SK-N-SH treated with all-trans-retinoic acid at 6 μM for 48 hours (cell line): ENCODE results near the gene YLPM1.

Experiments used
- ATAC-seq: fragments of 200-7000 bp; cut with Tn5 transposase; 3 replicates; pipeline ENCODE4 v1.9.1; 2020; ENCODE audit warnings: mild to moderate bottlenecking, moderate library complexity
- BACH2 ChIP-seq: fragments of 250-450 bp; sonication (Bioruptor Pico); IDR thresholded peaks from 2 replicates; pipeline ENCODE4 v1.9.0; 2021; ENCODE audit warnings: mild to moderate bottlenecking, borderline replicate concordance
- ESRRG ChIP-seq: fragments of 250-450 bp; sonication (Bioruptor Pico); IDR thresholded peaks from 2 replicates; pipeline ENCODE4 v1.6.1; 2021; ENCODE audit warnings: mild to moderate bottlenecking
- ISL1 ChIP-seq: fragments of 250-450 bp; sonication (Bioruptor Pico); IDR thresholded peaks from 2 replicates; pipeline ENCODE4 v2.1.2; 2022; ENCODE audit warnings: mild to moderate bottlenecking, moderate library complexity
- RARB ChIP-seq: fragments of 250-450 bp; sonication (Bioruptor Pico); IDR thresholded peaks from 2 replicates; pipeline ENCODE4 v1.8.0; 2021; ENCODE audit warnings: mild to moderate bottlenecking, moderate library complexity
- TCF4 ChIP-seq: fragments of 250-450 bp; sonication (Bioruptor Pico); IDR thresholded peaks from 2 replicates; pipeline ENCODE4 v1.8.0; 2021; ENCODE audit warnings: mild to moderate bottlenecking, moderate library complexity, borderline replicate concordance
- TOX ChIP-seq: fragments of 250-450 bp; sonication (Bioruptor Pico); IDR thresholded peaks from 2 replicates; pipeline ENCODE4 v1.8.0; 2021; ENCODE audit warnings: mild to moderate bottlenecking, moderate library complexity, borderline replicate concordance
- ZNF70 ChIP-seq: fragments of 450-650 bp; formaldehyde crosslinking; IDR thresholded peaks from 2 replicates; pipeline ENCODE4 v1.5.0; 2020; ENCODE audit warnings: mild to moderate bottlenecking, moderate library complexity
- ZNF8 ChIP-seq: fragments of 450-650 bp; formaldehyde crosslinking; IDR thresholded peaks from 2 replicates; pipeline ENCODE4 v1.5.0; 2020; ENCODE audit warnings: mild to moderate bottlenecking, moderate library complexity
- TF ChIP-seq, protein P1 (sequence below): fragments of 250-450 bp; sonication (Bioruptor Pico); IDR thresholded peaks from 2 replicates; pipeline ENCODE4 v1.8.0; 2020; ENCODE audit warnings: mild to moderate bottlenecking, moderate library complexity, borderline replicate concordance
- TF ChIP-seq, protein P2 (sequence below): fragments of 250-450 bp; sonication (Bioruptor Pico); IDR thresholded peaks from 2 replicates; pipeline ENCODE4 v1.8.0; 2021; ENCODE audit warnings: low read depth, mild to moderate bottlenecking, moderate library complexity, borderline replicate concordance
- TF ChIP-seq, protein P3 (sequence below): fragments of 250-450 bp; sonication (Bioruptor Pico); IDR thresholded peaks from 2 replicates; pipeline ENCODE4 v1.5.0; 2020; ENCODE audit warnings: mild to moderate bottlenecking, moderate library complexity
- TF ChIP-seq, protein P4 (sequence below): fragments of 250-450 bp; sonication (Bioruptor Pico); IDR thresholded peaks from 2 replicates; pipeline ENCODE4 v1.5.1; 2020; ENCODE audit warnings: low read depth, mild to moderate bottlenecking, moderate library complexity

Gene YLPM1

DNA sequence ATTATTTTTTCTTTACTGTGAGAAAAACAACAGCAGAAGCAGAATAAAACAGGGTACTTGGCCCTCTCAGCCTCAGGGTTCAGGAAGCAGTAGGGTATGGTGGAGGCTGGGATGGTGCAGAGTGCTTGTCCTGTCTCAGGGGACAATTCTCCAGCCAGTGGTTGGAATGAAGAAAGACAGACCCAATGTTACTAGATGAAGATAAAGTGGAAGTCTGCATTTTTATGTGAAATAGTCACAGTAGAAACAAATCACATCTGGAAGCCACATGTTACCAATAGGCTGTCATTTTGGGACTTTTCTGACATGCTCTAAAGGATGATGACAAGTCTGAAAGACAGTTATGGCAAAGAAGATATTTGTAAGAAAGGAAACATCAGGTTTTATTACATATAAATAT lies 80.5 kb downstream of the YLPM1 start:
- TF ChIP-seq ZNF70 (CRISPR knock-in tag) = no peak
- TF ChIP-seq, protein P1, sequence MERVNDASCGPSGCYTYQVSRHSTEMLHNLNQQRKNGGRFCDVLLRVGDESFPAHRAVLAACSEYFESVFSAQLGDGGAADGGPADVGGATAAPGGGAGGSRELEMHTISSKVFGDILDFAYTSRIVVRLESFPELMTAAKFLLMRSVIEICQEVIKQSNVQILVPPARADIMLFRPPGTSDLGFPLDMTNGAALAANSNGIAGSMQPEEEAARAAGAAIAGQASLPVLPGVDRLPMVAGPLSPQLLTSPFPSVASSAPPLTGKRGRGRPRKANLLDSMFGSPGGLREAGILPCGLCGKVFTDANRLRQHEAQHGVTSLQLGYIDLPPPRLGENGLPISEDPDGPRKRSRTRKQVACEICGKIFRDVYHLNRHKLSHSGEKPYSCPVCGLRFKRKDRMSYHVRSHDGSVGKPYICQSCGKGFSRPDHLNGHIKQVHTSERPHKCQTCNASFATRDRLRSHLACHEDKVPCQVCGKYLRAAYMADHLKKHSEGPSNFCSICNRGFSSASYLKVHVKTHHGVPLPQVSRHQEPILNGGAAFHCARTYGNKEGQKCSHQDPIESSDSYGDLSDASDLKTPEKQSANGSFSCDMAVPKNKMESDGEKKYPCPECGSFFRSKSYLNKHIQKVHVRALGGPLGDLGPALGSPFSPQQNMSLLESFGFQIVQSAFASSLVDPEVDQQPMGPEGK (CRISPR knock-in tag) = no peak
- TF ChIP-seq, protein P2, sequence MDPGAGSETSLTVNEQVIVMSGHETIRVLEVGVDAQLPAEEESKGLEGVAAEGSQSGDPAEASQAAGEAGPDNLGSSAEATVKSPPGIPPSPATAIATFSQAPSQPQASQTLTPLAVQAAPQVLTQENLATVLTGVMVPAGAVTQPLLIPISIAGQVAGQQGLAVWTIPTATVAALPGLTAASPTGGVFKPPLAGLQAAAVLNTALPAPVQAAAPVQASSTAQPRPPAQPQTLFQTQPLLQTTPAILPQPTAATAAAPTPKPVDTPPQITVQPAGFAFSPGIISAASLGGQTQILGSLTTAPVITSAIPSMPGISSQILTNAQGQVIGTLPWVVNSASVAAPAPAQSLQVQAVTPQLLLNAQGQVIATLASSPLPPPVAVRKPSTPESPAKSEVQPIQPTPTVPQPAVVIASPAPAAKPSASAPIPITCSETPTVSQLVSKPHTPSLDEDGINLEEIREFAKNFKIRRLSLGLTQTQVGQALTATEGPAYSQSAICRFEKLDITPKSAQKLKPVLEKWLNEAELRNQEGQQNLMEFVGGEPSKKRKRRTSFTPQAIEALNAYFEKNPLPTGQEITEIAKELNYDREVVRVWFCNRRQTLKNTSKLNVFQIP (CRISPR knock-in tag) = no peak
- TF ChIP-seq, protein P3, sequence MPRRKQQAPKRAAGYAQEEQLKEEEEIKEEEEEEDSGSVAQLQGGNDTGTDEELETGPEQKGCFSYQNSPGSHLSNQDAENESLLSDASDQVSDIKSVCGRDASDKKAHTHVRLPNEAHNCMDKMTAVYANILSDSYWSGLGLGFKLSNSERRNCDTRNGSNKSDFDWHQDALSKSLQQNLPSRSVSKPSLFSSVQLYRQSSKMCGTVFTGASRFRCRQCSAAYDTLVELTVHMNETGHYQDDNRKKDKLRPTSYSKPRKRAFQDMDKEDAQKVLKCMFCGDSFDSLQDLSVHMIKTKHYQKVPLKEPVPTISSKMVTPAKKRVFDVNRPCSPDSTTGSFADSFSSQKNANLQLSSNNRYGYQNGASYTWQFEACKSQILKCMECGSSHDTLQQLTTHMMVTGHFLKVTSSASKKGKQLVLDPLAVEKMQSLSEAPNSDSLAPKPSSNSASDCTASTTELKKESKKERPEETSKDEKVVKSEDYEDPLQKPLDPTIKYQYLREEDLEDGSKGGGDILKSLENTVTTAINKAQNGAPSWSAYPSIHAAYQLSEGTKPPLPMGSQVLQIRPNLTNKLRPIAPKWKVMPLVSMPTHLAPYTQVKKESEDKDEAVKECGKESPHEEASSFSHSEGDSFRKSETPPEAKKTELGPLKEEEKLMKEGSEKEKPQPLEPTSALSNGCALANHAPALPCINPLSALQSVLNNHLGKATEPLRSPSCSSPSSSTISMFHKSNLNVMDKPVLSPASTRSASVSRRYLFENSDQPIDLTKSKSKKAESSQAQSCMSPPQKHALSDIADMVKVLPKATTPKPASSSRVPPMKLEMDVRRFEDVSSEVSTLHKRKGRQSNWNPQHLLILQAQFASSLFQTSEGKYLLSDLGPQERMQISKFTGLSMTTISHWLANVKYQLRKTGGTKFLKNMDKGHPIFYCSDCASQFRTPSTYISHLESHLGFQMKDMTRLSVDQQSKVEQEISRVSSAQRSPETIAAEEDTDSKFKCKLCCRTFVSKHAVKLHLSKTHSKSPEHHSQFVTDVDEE (CRISPR knock-in tag) = peak; percentile 87
- peak; percentile 93 for TF ChIP-seq TCF4 (CRISPR knock-in tag)
- TF ChIP-seq BACH2 (CRISPR knock-in tag) = no peak

DNA sequence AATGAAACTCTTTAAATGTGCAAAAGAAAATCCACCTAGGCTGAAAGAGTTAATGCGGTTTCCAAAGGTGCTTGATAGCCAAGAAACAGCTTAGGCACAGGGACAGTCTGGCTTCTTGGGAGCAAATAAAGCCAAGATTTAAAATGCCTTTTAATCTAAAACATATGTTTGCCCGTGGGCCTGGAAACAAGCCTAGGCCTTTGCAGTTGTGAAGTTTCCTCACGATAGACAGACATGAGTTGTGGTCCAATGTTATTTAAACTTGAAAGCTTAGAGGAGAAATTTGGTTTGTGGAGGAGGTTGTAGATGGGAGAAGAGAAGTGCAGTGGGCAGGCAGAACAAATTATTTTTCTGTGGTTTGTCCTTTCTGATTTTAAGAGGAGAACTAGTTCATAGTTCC lies 83.1 kb downstream of the YLPM1 start:
- peak; percentile 70 for ATAC-seq
- TF ChIP-seq ZNF8 (CRISPR knock-in tag) (no peak), TCF4 (CRISPR knock-in tag) (peak; percentile 84), ISL1 (CRISPR knock-in tag) (0 out of 2 replicates have a peak, but pooled peaks have one; percentile 7)
- TF ChIP-seq, protein P3 (CRISPR knock-in tag) = peak; percentile 62; the same call in 1 of the 2 replicates
- TF ChIP-seq, protein P2 (CRISPR knock-in tag) = no peak

More for the DNA sequence above, 80.5 kb downstream of the YLPM1 start:
- peak; percentile 75 for ATAC-seq

DNA sequence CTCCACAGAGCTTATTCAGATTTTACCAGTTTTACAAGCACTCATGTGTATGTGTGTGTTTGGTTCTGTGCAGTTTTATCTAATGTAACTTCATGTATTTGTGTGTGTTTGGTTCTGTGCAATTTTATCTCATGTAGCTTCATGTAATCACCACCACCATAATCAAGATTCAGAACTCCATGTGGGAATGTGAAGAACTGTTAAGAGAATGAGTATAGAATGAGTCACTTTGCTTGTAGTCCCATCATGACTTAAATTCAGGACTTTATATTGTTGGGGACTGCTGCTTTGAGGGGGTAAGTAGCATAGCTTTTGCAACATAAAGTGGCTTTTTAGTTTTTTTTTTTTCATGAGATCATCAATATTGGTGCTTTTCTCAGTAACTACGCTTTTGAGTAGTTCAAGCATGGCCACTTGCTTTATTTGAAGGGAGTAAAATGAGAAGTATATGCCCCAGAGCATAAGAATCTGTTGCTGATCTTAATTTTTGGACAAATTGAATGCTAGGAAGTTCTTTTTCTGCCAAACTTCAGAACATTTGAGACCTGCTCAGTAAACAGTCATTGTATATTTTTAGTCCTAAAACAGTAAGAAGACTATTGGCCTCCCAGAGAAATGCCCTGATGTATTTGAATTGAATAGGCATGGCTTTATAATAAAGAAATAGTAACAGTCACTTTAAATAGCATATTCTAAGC lies 84.0 kb downstream of the YLPM1 start:
- TF ChIP-seq, protein P1 (CRISPR knock-in tag) = no peak
- TF ChIP-seq TOX (CRISPR knock-in tag) (no peak), RARB (no peak)
- peak; percentile 44 for ATAC-seq

DNA sequence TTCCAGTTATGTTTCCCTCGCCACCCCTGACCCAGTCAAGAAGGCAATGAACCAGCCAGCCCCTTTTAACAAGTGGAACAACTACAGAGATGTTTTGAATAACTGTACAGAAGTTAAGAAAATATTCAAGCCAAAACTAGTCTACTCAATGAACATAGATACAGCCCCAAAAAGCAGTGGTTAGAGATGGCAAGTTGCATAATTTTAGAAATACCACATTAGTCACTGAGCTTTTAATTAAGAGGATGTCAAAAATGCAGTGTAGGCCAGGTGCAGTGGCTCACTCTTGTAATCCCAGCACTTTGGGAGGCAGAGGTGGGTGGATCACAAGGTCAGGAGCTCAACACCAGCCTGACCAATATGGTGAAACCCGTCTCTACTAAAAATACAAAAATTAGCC lies 85.7 kb downstream of the YLPM1 start:
- ATAC-seq = no peak
- TF ChIP-seq, protein P3 (CRISPR knock-in tag) = no peak
- TF ChIP-seq, protein P4, sequence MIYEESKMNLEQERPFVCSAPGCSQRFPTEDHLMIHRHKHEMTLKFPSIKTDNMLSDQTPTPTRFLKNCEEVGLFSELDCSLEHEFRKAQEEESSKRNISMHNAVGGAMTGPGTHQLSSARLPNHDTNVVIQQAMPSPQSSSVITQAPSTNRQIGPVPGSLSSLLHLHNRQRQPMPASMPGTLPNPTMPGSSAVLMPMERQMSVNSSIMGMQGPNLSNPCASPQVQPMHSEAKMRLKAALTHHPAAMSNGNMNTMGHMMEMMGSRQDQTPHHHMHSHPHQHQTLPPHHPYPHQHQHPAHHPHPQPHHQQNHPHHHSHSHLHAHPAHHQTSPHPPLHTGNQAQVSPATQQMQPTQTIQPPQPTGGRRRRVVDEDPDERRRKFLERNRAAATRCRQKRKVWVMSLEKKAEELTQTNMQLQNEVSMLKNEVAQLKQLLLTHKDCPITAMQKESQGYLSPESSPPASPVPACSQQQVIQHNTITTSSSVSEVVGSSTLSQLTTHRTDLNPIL (CRISPR knock-in tag) = no peak
- no peak for TF ChIP-seq RARB
- TF ChIP-seq ESRRG = no peak
- no peak for TF ChIP-seq ZNF8 (CRISPR knock-in tag)
